Activated CD8-positive, alpha-beta memory T cell treated with anti-CD3 and anti-CD28 coated beads for 48 hours (primary cell): ENCODE measurements around the gene DCDC2.
"Not testable (repeated sequence)": the region's sequence is repeated elsewhere in the genome, so short reads cannot be mapped to it uniquely, and the experiment has no call there.

Experiments used
- DNase-seq, 3 experiments: peaks; one replicate each; pipeline ENCODE4 v3.0.0-alpha.2; 2020; ENCODE audit warnings: low read depth in 2 of 3, low spot score in 2 of 3

DCDC2 gene

GRCh38 chr6:24329022-24329421 lies 28.8 kb downstream of the DCDC2 start:
- DNase-seq: no peak

DNA sequence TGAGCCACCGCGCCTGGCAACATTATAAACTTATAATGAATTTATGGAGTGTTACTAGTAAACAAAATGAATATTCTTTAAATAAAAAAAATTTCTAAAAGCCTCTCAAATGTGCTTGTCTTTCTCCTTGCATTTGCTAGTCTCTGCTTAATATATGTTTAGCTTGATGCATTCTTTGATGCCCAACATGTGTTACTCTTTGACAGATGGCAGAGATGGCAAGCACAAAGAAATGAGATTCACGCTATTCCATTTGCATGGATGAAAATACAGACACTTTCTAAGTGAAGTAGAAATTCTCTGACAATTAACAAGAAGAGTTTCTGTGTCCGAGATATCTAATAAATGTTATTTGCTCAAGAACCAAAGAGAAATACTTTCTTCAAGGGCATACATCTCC lies 30.1 kb downstream of the DCDC2 start:
- DNase-seq: no peak

DNA sequence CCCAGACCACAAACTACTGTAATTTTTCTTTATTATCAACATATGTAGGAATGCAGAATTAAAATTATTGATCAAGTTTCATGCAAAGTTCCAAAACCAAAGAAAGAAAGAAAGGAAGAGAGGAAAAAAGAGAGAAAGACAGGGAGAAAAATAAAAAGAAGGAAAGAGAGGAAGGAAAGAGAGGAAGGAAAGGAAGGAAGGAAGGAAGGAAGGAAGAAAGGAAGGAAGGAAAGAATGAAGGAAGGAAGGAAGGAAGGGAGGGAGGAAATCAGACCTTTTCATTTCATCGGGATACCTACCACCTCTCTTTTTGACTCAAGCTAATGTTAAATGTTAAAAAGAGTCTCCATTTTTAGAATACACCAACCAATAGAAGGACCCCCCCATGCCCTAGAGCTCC lies 31.9 kb downstream of the DCDC2 start:
- DNase-seq: no peak

DNA sequence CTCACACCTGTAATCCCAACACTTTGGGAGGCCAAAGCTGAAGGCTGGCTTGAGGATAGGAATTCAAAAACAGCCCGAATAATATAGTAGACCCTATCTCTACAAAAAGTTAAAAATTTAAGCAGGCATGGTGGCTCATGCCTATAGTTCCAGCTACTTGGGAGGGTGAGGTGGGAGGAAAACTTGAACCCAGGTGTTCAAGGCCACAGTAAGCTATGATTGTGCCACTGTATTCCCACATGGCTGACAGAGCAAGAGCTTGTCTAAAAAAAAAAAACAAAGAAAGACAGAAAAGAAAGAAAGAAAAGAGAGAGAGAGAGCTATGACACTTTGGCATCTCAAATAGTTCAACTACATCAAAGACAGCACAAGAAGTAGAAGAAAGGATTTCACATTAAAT lies 33.2 kb downstream of the DCDC2 start:
- DNase-seq: no peak

DNA sequence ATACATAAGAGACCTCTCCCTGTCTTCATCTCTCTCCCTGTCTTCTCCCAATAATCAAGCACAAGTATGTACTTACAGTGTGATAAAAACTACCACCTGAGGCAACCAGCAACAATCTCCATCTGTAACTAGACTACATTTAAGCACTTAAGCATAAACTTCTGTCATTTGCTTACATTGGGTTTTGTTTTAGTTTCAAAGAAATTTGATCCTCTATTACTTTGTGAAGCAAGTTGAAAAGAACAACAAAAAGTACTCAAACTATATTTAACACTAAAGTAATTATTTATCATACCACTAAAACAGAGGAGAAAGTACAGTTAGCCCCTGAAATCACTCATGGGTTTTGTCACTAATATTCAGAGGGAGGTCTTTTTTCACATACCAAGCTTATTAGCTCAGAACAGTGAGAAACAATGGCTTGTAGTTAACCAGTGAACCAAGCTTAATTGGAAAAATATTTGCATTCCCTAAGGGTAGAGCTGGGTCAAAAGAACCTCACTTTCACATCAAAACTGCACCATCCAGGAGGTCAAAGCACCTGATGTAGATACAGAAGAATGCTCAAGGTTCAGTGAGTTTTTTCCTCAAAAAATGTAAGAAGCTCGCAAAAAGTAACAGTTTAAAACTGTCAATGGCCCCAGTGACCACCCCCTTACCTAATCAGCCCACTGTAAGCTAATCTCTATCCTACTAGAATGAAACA lies 34.1 kb downstream of the DCDC2 start:
- DNase-seq: no peak

DNA sequence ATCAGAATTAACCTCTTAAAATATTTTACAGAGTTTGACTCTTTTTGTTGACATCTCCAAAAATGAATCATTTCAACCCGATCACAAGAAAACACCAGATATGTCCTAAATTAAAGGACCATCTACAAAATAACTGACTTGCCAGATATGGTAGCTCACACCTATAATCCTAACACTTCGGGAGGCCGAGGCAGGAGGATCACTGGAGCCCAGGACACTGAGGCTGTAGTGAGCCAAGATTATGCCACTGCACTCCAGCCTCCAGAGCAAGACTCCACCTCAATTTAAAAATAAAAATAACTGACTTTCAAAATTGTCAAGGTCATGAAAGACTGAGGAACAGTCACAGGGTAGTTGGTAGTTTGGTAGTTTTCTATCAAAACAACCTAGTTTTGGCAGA lies 34.9 kb downstream of the DCDC2 start:
- DNase-seq: no peak

GRCh38 chr6:24322446-24322845 lies 35.4 kb downstream of the DCDC2 start:
- DNase-seq: not testable (repeated sequence)

DNA sequence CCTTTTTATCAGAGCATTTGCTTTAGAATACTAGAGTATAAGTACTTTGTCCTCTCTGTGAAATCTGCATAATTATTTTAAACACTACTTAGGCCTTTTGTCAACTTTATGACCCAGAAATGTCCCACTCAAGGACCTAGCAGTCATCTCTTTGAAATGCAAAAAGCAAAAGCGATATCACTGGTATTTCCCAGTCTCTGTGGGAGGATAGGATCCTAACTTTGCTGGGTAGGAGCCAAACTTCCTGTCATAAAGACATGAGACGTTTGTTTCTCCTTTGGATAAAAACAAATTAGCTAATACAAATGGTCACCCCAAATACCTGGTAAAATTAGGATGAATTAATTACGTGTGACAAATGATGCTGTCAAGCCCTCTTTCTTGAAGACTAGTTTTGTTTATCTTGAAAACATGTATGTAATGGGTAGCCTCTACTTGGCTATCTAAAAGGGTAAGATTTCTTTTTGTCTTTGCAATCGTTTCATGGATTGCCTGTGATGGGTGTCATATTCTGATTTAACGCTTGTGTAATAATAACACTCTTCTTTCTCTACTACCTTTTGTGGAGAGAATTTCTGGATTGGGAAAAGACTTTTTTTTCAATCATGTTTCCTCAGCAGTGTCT lies 36.2 kb downstream of the DCDC2 start:
- no peak for DNase-seq

DNA sequence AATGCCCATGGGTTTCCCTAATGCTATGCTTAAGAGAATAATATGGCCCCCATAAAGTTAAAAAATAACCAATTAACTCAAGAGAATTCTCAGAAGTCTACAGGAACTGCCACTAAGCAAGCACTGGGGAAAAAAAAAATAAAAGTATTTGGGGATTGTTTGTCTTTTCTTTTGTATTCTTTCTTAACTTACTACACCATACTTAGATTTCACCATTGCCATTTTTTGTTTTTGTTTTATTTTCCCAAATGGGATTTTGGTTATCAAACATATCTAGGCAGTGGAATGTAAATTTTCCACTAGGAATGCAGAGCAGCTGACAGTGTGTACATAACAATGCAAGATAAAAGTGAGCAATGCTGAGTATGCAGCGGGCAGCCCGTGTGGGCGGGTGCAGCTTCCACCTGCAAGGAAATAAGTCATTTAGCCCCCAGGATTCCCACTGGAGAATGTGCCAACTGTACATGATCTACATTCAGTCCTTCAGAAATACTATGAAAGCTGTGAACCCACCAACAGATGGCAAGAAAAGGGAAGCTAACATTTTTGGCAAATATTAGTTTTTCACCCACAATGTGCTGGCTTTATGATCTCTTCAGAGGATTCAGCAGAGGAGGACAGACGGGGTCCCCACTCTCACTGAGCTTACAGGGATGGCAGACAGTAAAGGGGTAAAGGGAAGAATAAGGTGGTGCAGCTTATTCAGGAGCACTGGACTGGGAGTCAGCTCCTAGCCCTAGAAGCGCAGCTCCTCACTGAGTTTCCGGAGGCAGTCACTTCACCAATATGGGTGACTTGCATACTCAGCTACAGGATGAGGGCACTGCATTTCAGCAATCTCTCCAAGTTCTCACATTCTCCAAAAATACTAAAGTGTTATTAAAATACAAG lies 44.4 kb downstream of the DCDC2 start:
- DNase-seq: no peak

GRCh38 chr6:24311775-24312174 lies 46.1 kb downstream of the DCDC2 start:
- not testable (repeated sequence) for DNase-seq

GRCh38 chr6:24307881-24308280 lies 50.0 kb downstream of the DCDC2 start:
- DNase-seq: no peak

DNA sequence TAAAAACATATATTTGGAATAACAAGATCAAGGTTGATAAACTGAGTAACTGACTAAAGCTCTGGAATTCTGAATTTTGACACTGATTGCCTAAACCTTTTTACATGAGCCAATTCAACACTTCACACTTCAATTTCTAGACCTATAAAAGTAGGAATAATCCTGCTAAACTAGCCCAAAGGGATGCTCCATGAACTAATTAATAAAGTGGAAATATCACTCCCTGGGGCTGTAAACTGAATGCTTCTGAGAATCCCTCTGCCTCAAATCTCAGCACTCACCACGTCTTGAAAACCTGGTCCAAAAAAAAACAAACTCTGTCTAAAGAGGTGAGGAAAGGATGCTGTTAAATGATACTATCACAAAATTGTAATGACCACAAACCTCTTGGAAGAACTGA lies 50.9 kb downstream of the DCDC2 start:
- no peak for DNase-seq

DNA sequence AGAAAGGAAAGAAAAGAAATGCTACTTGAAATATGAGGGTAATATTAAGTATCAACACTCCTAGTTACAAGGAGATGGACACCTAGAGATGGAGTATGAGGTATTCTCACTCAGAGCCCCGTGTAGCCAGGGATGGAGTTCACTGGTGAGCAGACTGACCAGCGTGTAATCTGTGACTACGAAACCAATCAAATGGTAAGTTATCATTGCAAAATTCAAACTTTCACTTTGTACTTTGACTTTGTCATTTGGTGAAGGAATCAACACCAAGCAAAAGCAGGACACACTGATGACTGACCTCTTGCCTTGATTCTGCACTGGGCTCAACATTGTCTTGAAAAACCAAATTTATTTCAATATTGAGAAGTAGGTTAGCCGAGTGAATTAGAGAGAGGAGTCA lies 51.8 kb downstream of the DCDC2 start:
- no peak for DNase-seq

GRCh38 chr6:24296944-24297343 lies 60.9 kb downstream of the DCDC2 start:
- no peak for DNase-seq

- not testable (repeated sequence) for DNase-seq
Measured at GRCh38 chr6:24293852-24294251, 64.0 kb downstream of the DCDC2 start.

DNA sequence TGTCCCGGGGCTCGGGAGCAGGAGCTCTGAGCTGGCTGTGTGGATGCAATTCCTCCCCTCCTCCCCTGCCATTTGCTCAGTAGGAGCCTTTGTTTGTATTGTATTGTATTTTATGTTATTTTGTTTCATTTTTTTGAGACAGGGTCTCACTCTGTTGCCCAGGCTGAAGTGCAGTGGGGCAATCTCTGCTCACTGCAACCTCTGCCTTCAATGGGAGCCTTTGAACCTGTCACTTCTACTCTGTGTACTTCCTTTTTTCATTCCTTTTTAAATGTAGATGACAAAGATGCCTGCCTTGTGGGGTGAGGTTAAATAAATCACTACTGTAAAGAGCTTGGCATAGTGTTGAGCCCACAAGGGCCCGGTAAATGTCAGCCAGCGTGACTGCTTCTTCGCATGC lies 70.6 kb downstream of the DCDC2 start:
- no peak for DNase-seq

GRCh38 chr6:24284006-24284405 lies 73.9 kb downstream of the DCDC2 start:
- no peak for DNase-seq

GRCh38 chr6:24283043-24283985 lies 74.5 kb downstream of the DCDC2 start:
- no peak for DNase-seq

DNA sequence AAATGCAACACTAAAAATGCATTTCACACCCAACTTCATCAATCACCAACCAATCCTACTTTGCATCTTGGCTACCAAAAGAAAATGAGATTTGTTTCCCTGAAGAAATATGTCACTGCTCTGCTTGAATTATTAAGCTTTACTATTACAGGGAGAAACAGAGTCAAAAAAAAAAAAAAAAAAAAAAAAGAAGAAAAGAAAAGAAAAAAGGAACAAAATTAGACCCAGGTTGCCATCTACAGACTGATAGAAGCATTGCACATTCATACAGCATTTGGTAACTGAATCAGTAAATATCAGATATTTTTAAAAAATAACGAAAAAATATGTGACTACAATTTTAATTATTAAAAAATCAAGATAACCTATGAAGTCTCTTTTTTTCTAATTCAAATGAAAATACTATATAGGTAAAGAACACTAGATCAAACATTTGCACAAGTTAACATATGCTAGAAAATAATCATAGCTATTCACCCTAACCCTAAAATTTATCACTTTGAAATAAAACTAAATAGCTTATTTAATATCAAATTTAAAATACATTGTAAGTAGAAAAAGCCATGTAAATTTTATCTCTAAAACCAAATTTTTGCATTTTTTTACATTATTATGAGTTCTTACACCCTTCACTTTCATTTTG lies 83.3 kb downstream of the DCDC2 start:
- DNase-seq: no peak

- DNase-seq: no peak
Measured at GRCh38 chr6:24273096-24273870, 84.6 kb downstream of the DCDC2 start.
